Ectodermal cell (in vitro differentiated cells): ENCODE results near the gene KIAA0825.

Experiments
- H3K27ac ChIP-seq: 2 replicates; pipeline ENCODE4 v1.7.0; 2013; ENCODE audit warnings: mild to moderate bottlenecking, low read depth, low read length; ENCODE audit not compliant: insufficient read depth, poor library complexity, severe bottlenecking
- H3K27me3 ChIP-seq: 2 replicates; pipeline ENCODE4 v1.7.0; 2013; ENCODE audit warnings: mild to moderate bottlenecking, low read length; ENCODE audit not compliant: insufficient read depth, control insufficient read depth, poor library complexity, severe bottlenecking
- H3K36me3 ChIP-seq: one replicate; pipeline ENCODE4 v1.7.0; 2013; ENCODE audit warnings: low read length; ENCODE audit not compliant: control insufficient read depth, insufficient read depth
- H3K4me1 ChIP-seq: one replicate; pipeline ENCODE4 v1.7.0; 2013; ENCODE audit warnings: low read length; ENCODE audit not compliant: control insufficient read depth, insufficient read depth
- H3K4me3 ChIP-seq: 2 replicates; pipeline ENCODE4 v1.7.0; 2013; ENCODE audit warnings: low read depth, low read length, control low read depth; ENCODE audit not compliant: insufficient read depth
- H3K9me3 ChIP-seq: 2 replicates; pipeline ENCODE4 v1.7.0; 2013; ENCODE audit warnings: mild to moderate bottlenecking, low read length, moderate library complexity; ENCODE audit not compliant: control insufficient read depth
- WGBS, 2 experiments: methylation state at CpG; one replicate each; pipeline ENCODE4 v1.1.7; 2013; ENCODE audit warnings: missing lambda C conversion rate in 2 of 2; 5-methylcytosine and 5-hydroxymethylcytosine counted together

Gene KIAA0825

GRCh38 chr5:94442991-94443390, 175.4 kb downstream of the KIAA0825 start:
- WGBS, 2 experiments, result 100% methylated on average over 1 of the region's 2 CpGs; no CpG with 5 or more reads in 1 of the 2 experiments
- Histone ChIP-seq H3K9me3 (no peaks in the 10 kb centered on the region), H3K4me1 (no peaks in the 10 kb centered on the region), H3K27ac (no peak overlapping the region), H3K27me3 (no peaks in the 10 kb centered on the region), H3K4me3 (no peak overlapping the region), H3K36me3 (no peaks in the 10 kb centered on the region)

GRCh38 chr5:94442076-94442475, 176.3 kb downstream of the KIAA0825 start:
- H3K9me3 ChIP-seq, result no peaks in the 10 kb centered on the region
- WGBS, 2 experiments, result 100% methylated on average over 1 of the region's 1 CpG
- H3K27me3 ChIP-seq, result no peaks in the 10 kb centered on the region
- no peak overlapping the region for H3K4me3 ChIP-seq
- no peaks in the 10 kb centered on the region for H3K4me1 ChIP-seq
- H3K27ac ChIP-seq, result no peak overlapping the region
- H3K36me3 ChIP-seq, result no peaks in the 10 kb centered on the region

GRCh38 chr5:94440015-94440414, 178.4 kb downstream of the KIAA0825 start:
- H3K4me1 ChIP-seq, result no peaks in the 10 kb centered on the region
- WGBS, 2 experiments, result 98 to 100% methylated on average over 2 of the region's 3 CpGs
- H3K9me3 ChIP-seq, result no peaks in the 10 kb centered on the region
- no peaks in the 10 kb centered on the region for H3K36me3 ChIP-seq
- H3K27ac ChIP-seq, result no peak overlapping the region
- no peak overlapping the region for H3K4me3 ChIP-seq
- no peaks in the 10 kb centered on the region for H3K27me3 ChIP-seq

- no peaks in the 10 kb centered on the region for H3K27me3 ChIP-seq
- H3K27ac ChIP-seq, result no peak overlapping the region
- H3K36me3 ChIP-seq, result no peaks in the 10 kb centered on the region
- H3K9me3 ChIP-seq, result no peaks in the 10 kb centered on the region
- no peaks in the 10 kb centered on the region for H3K4me1 ChIP-seq
- 67 to 94% methylated on average over 1 of the region's 2 CpGs for WGBS, 2 experiments
- no peak overlapping the region for H3K4me3 ChIP-seq
Observed at GRCh38 chr5:94433397-94434163, 184.8 kb downstream of the KIAA0825 start.

GRCh38 chr5:94432499-94432898, 185.9 kb downstream of the KIAA0825 start:
- no peak overlapping the region for H3K4me3 ChIP-seq
- no peaks in the 10 kb centered on the region for H3K36me3 ChIP-seq
- no peaks in the 10 kb centered on the region for H3K27me3 ChIP-seq
- H3K27ac ChIP-seq, result no peak overlapping the region
- H3K9me3 ChIP-seq, result no peaks in the 10 kb centered on the region
- no peaks in the 10 kb centered on the region for H3K4me1 ChIP-seq

- Histone ChIP-seq H3K36me3 (no peaks in the 10 kb centered on the region), H3K27ac (no peak overlapping the region), H3K4me1 (no peaks in the 10 kb centered on the region), H3K9me3 (no peaks in the 10 kb centered on the region), H3K27me3 (no peaks in the 10 kb centered on the region), H3K4me3 (no peak overlapping the region)
Observed at GRCh38 chr5:94431696-94432095, 186.7 kb downstream of the KIAA0825 start.

GRCh38 chr5:94429566-94429965, 188.8 kb downstream of the KIAA0825 start:
- Histone ChIP-seq H3K4me1 (no peaks in the 10 kb centered on the region), H3K27me3 (no peaks in the 10 kb centered on the region), H3K9me3 (no peaks in the 10 kb centered on the region), H3K4me3 (no peak overlapping the region), H3K36me3 (no peaks in the 10 kb centered on the region), H3K27ac (no peak overlapping the region)
- WGBS, 2 experiments, result 94% methylated on average over 6 of the region's 6 CpGs

GRCh38 chr5:94425396-94425795, 193.0 kb downstream of the KIAA0825 start:
- Histone ChIP-seq H3K27me3 (no peaks in the 10 kb centered on the region), H3K4me1 (peaks cover 3% of the 10 kb centered on the region), H3K36me3 (no peaks in the 10 kb centered on the region), H3K4me3 (no peak overlapping the region), H3K9me3 (no peaks in the 10 kb centered on the region), H3K27ac (no peak overlapping the region)
- WGBS, 2 experiments, result 69 to 82% methylated on average over 2 of the region's 2 CpGs

GRCh38 chr5:94423411-94423810, 195.0 kb downstream of the KIAA0825 start:
- Histone ChIP-seq H3K27ac (no peak overlapping the region), H3K36me3 (no peaks in the 10 kb centered on the region), H3K4me1 (peaks cover 3% of the 10 kb centered on the region), H3K4me3 (no peak overlapping the region), H3K27me3 (no peaks in the 10 kb centered on the region), H3K9me3 (no peaks in the 10 kb centered on the region)

GRCh38 chr5:94422812-94423211, 195.6 kb downstream of the KIAA0825 start:
- Histone ChIP-seq H3K27ac (no peak overlapping the region), H3K36me3 (no peaks in the 10 kb centered on the region)
- WGBS, 2 experiments, result 78 to 88% methylated on average over 3 of the region's 3 CpGs

GRCh38 chr5:94420885-94421284, 197.5 kb downstream of the KIAA0825 start:
- no peaks in the 10 kb centered on the region for H3K27me3 ChIP-seq
- WGBS, 2 experiments, result 92 to 93% methylated on average over 2 of the region's 2 CpGs
- peaks cover 3% of the 10 kb centered on the region for H3K4me1 ChIP-seq
- H3K9me3 ChIP-seq, result no peaks in the 10 kb centered on the region
- no peak overlapping the region for H3K27ac ChIP-seq
- H3K4me3 ChIP-seq, result no peak overlapping the region
- no peaks in the 10 kb centered on the region for H3K36me3 ChIP-seq

More at GRCh38 chr5:94422812-94423211, 195.6 kb downstream of the KIAA0825 start:
- Histone ChIP-seq H3K4me3 (no peak overlapping the region), H3K4me1 (peaks cover 3% of the 10 kb centered on the region), H3K27me3 (no peaks in the 10 kb centered on the region), H3K9me3 (no peaks in the 10 kb centered on the region)
